Chondrocyte (in vitro differentiated cells): ENCODE data around the gene TAF11L3. TPM values are rescaled to one million over a fixed set of nuclear protein-coding genes. Genes with fewer than 3 reads are reported as not detected.
"Not testable (repeated sequence)": the region's sequence is repeated elsewhere in the genome, so short reads cannot be mapped to it uniquely, and the experiment has no call there.

Experiments used
- DNase-seq: peaks from one replicate; pipeline ENCODE4 v3.0.0; 2021; ENCODE audit warnings: mixed read lengths, low spot score
- H3K27ac Mint-ChIP-seq: one replicate; pipeline ENCODE4 v1.8.0; 2021; ENCODE audit warnings: mild to moderate bottlenecking, moderate library complexity, mixed read lengths; ENCODE audit not compliant: unreplicated experiment
- H3K27me3 Mint-ChIP-seq: 2 replicates; pipeline ENCODE4 v1.8.0; 2021; ENCODE audit warnings: low read depth, mixed read lengths
- H3K36me3 Mint-ChIP-seq: 2 replicates; pipeline ENCODE4 v1.8.0; 2021; ENCODE audit warnings: low read depth, mixed read lengths
- H3K4me1 Mint-ChIP-seq: 2 replicates; pipeline ENCODE4 v1.8.0; 2021; ENCODE audit warnings: low read depth, mild to moderate bottlenecking, mixed read lengths
- H3K4me3 Mint-ChIP-seq: one replicate; pipeline ENCODE4 v1.8.0; 2021; ENCODE audit warnings: mild to moderate bottlenecking, moderate library complexity, mixed read lengths; ENCODE audit not compliant: unreplicated experiment
- H3K9me3 Mint-ChIP-seq: 2 replicates; pipeline ENCODE4 v1.8.0; 2021; ENCODE audit warnings: low read depth, mixed read lengths
- CTCF ChIP-seq: fragments of 200-600 bp; sonication (generic); IDR thresholded peaks from 2 replicates; pipeline ENCODE4 v1.5.0; 2021; ENCODE audit warnings: antibody characterized with exemption, mild to moderate bottlenecking, moderate library complexity
- total RNA-seq: library from RNA; stranded (reverse); gene quantifications from 3 replicates; pipeline ENCODE4 v1.2.1, GENCODE V29; 2021

Gene TAF11L3
- total RNA-seq, 1 donor from 2014 or later: not detected

DNA sequence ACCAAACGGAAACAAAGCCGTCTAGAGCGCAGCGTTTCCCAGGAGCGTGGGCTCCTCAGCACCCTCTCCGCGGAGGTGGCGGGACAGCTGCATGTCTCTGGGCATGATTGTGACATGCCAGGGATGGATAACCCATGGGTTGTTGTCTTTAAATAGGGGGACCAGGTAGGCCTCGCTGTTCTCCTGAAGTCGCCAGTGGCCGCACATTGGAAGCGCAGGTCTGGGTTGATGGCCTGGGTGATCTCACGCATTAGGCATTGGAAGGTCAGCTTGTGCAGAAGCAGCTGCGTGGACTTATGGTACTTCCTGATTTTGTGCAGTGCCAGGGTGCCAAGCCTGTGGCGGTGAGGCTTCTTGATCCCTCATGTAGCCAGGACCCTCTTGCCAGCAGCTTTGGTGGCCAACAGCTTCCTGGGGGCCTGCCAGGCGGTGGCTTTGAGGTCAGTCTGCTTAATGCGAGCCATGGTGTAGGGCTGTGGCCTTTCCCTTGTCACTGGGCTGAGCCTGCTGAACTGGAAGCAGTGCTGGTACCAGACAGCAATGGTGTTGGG lies 6.3 kb upstream of the TAF11L3 start:
- H3K36me3 Mint-ChIP-seq: no peaks in the 10 kb centered on the region
- peaks cover 5% of the 10 kb centered on the region for H3K4me1 Mint-ChIP-seq
- H3K27ac Mint-ChIP-seq: no peak overlapping the region
- TF ChIP-seq CTCF: no peak
- H3K27me3 Mint-ChIP-seq: no peaks in the 10 kb centered on the region
- H3K9me3 Mint-ChIP-seq: no peaks in the 10 kb centered on the region
- DNase-seq: no peak
- H3K4me3 Mint-ChIP-seq: no peak overlapping the region

- H3K4me3 Mint-ChIP-seq, H3K27me3 Mint-ChIP-seq, H3K27ac Mint-ChIP-seq, H3K9me3 Mint-ChIP-seq, H3K4me1 Mint-ChIP-seq, H3K36me3 Mint-ChIP-seq: not testable (repeated sequence)
- peak; percentile 80 for DNase-seq
Measured at GRCh38 chr5:17517526-17517925, 641 bp upstream of the TAF11L3 start.

GRCh38 chr5:17519508-17519907 lies 1.3 kb downstream of the TAF11L3 start:
- DNase-seq, H3K27me3 Mint-ChIP-seq, H3K4me3 Mint-ChIP-seq, H3K36me3 Mint-ChIP-seq, H3K4me1 Mint-ChIP-seq, H3K27ac Mint-ChIP-seq, H3K9me3 Mint-ChIP-seq: not testable (repeated sequence)

DNA sequence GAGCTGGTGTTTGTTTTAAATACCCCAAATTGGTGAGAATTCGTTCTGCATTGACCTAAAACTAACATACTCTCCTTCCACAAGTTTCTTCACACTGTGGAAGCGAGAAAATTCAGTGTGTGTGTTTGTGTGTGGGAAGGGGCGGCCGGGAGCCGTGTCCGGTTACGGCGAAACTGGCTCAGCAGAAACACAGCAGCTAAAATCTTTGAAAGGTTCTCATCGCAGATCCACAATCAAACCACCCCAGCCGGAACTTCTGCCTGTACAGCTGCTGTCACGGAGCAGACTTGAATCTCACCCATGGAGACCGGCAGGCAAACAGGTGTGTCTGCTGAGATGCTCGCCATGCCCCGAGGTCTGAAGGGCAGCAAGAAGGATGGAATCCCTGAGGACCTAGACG lies 3.3 kb downstream of the TAF11L3 start, which contains the start of gene TAF11L4:
TSS of gene TAF11L4 (plus strand) at position 301 of the 400 bp plus-strand sequence.
- DNase-seq, H3K27me3 Mint-ChIP-seq, H3K9me3 Mint-ChIP-seq, H3K27ac Mint-ChIP-seq, H3K4me1 Mint-ChIP-seq, H3K4me3 Mint-ChIP-seq, H3K36me3 Mint-ChIP-seq: not testable (repeated sequence)

GRCh38 chr5:17524935-17525334 lies 6.8 kb downstream of the TAF11L3 start, which contains the start of gene TAF11L5:
Gene TAF11L5 (plus strand): TSS chr5:17525235.
- H3K4me1 Mint-ChIP-seq, H3K36me3 Mint-ChIP-seq, H3K27me3 Mint-ChIP-seq, H3K9me3 Mint-ChIP-seq, H3K4me3 Mint-ChIP-seq, H3K27ac Mint-ChIP-seq, DNase-seq: not testable (repeated sequence)

DNA sequence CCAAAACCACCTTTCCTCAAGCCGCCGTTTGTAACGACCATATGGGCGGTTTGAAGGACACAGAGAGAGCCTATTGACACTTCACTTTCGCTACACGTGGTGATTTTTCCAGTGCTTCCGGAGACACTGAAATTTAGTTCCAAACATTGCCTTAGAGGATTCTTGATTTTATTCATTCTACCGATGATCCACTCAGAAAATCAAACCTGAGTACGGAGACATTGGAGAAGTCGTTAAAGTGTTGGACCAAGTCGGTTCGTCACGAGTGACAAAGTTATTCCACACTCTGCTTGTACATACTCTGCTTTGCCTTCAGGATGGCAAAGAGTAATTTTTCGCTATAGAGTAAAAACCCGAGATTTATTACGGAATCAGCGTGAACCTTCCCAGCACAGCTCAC lies 8.3 kb downstream of the TAF11L3 start:
- H3K36me3 Mint-ChIP-seq, H3K4me3 Mint-ChIP-seq, H3K9me3 Mint-ChIP-seq, H3K27me3 Mint-ChIP-seq, H3K27ac Mint-ChIP-seq, H3K4me1 Mint-ChIP-seq: not testable (repeated sequence)
- DNase-seq: peak; percentile 98

GRCh38 chr5:17528369-17528768 lies 10.2 kb downstream of the TAF11L3 start, which contains the start of gene TAF11L6:
Gene TAF11L6 (plus strand): TSS chr5:17528669.
- not testable (repeated sequence) for H3K27me3 Mint-ChIP-seq, H3K4me3 Mint-ChIP-seq, H3K36me3 Mint-ChIP-seq, DNase-seq, H3K4me1 Mint-ChIP-seq, H3K27ac Mint-ChIP-seq, H3K9me3 Mint-ChIP-seq

Other genes with a start within 250 kb of the TAF11L3 start
- gene TAF11L2, start 20.1 kb upstream of the TAF11L3 start, total RNA-seq: not detected in 3 replicates
- gene TAF11L4, start 3.4 kb downstream of the TAF11L3 start, total RNA-seq: not detected in 3 replicates
- not detected in 3 replicates for gene TAF11L5, start 6.9 kb downstream of the TAF11L3 start, total RNA-seq
- gene TAF11L6, start 10.3 kb downstream of the TAF11L3 start, total RNA-seq: not detected in 3 replicates
- gene TAF11L7, start 67.4 kb downstream of the TAF11L3 start, total RNA-seq: not detected in 3 replicates
- gene TAF11L8, start 72.6 kb downstream of the TAF11L3 start, total RNA-seq: not detected in 3 replicates
- not detected in 3 replicates for gene TAF11L9, start 76.0 kb downstream of the TAF11L3 start, total RNA-seq
- gene TAF11L10, start 79.5 kb downstream of the TAF11L3 start, total RNA-seq: not detected in 3 replicates
- not detected in 3 replicates for gene TAF11L11, start 85.8 kb downstream of the TAF11L3 start, total RNA-seq
- gene TAF11L12, start 92.0 kb downstream of the TAF11L3 start, total RNA-seq: not detected in 3 replicates
- gene TAF11L13, start 113.7 kb downstream of the TAF11L3 start, total RNA-seq: not detected in 3 replicates
- gene TAF11L14, start 116.1 kb downstream of the TAF11L3 start, total RNA-seq: not detected in 3 replicates